ENCODE results near the gene NSF.

DNA sequence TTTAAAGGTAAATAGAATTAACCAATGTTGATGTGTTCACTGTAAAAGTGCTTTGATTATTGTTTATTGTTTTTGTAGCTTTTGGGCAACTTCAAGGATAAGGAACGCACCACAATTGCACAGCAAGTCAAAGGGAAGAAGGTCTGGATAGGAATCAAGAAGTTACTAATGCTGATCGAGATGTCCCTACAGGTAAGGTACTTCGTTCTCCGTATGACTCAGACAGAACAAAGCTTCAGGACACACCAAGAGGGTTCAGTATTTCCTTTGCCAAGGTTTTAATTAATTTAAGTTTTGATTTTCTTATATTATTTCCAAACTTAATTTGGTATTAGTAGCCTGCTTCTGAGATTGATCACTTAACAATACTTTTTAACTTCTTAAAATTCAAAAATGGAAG, 161.0 kb downstream of the NSF start:
- TF ChIP-seq CTCF (conservative IDR thresholded peaks at IDR 0.05; ENCODE audit: low read length) (no peak), EZH2phosphoT487 (IDR thresholded peaks at IDR 0.05; ENCODE audit: borderline replicate concordance, low read depth, low read length) (no peak)
